Choroid plexus epithelial cell (primary cell): ENCODE data around the gene SETD6.
A peak's percentile ranks its signal among the peaks of the same experiment; 100 is the strongest.

Experiments used
- DNase-seq: peaks from one replicate; pipeline ENCODE4 v3.0.0-alpha.2; 2010; ENCODE audit warnings: low read depth
- H3K4me3 ChIP-seq: 2 replicates; pipeline ENCODE4 v1.5.1; 2011; ENCODE audit warnings: low read depth, mild to moderate bottlenecking, control low read depth, low read length, moderate library complexity
- TF ChIP-seq, protein P1 (sequence below): conservative IDR thresholded peaks from 2 replicates; pipeline ENCODE4 v1.5.1; 2011; ENCODE audit warnings: low read depth, mild to moderate bottlenecking, control low read depth, inconsistent platforms, low read length, moderate library complexity

Gene SETD6

GRCh38 chr16:58532414-58532813, 17.1 kb downstream of the SETD6 start:
- TF ChIP-seq, protein P1, sequence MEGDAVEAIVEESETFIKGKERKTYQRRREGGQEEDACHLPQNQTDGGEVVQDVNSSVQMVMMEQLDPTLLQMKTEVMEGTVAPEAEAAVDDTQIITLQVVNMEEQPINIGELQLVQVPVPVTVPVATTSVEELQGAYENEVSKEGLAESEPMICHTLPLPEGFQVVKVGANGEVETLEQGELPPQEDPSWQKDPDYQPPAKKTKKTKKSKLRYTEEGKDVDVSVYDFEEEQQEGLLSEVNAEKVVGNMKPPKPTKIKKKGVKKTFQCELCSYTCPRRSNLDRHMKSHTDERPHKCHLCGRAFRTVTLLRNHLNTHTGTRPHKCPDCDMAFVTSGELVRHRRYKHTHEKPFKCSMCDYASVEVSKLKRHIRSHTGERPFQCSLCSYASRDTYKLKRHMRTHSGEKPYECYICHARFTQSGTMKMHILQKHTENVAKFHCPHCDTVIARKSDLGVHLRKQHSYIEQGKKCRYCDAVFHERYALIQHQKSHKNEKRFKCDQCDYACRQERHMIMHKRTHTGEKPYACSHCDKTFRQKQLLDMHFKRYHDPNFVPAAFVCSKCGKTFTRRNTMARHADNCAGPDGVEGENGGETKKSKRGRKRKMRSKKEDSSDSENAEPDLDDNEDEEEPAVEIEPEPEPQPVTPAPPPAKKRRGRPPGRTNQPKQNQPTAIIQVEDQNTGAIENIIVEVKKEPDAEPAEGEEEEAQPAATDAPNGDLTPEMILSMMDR = no peak
- no peak for DNase-seq
- no peak overlapping the region for H3K4me3 ChIP-seq

DNA sequence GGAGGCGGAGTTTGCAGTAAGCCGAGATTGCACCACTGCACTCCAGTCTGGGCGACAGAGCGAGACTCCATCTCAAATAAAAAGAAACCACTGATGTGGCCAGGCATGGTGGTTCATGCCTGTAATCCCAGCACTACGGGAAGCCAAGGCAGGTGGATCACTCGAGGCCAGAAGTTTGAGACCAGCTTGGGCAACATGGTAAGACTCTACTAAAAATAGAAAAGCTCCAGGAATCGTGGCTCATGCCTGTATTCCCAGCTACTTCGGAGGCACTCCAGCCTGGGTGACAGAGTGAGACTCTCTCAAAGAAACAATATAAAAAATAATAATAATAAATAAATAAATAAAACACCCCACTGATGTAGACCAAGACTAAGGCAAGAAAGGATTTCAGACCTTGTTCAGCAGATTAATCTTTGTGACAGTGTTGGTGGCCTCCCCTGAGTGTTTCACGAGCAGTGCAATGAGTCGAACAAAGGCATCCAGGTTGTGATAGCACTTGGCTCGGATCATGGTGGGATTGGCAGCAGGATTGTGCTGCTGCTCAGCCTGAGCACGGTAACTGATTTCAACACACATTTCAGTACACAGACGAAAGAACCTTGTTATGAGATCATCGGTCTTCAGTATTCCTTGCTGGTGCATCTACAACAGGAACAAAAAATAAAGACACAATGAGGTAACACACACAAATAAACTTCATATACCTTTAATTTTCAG, 18.6 kb downstream of the SETD6 start:
- TF ChIP-seq, protein P1 = no peak
- peak; percentile 37 for DNase-seq
- H3K4me3 ChIP-seq = no peak overlapping the region

- no peak for DNase-seq
- TF ChIP-seq, protein P1 = no peak
- no peak overlapping the region for H3K4me3 ChIP-seq
Measured at GRCh38 chr16:58535100-58535499, 19.8 kb downstream of the SETD6 start.

GRCh38 chr16:58536278-58536677, 21.0 kb downstream of the SETD6 start:
- DNase-seq = no peak
- TF ChIP-seq, protein P1 = no peak
- no peak overlapping the region for H3K4me3 ChIP-seq

DNA sequence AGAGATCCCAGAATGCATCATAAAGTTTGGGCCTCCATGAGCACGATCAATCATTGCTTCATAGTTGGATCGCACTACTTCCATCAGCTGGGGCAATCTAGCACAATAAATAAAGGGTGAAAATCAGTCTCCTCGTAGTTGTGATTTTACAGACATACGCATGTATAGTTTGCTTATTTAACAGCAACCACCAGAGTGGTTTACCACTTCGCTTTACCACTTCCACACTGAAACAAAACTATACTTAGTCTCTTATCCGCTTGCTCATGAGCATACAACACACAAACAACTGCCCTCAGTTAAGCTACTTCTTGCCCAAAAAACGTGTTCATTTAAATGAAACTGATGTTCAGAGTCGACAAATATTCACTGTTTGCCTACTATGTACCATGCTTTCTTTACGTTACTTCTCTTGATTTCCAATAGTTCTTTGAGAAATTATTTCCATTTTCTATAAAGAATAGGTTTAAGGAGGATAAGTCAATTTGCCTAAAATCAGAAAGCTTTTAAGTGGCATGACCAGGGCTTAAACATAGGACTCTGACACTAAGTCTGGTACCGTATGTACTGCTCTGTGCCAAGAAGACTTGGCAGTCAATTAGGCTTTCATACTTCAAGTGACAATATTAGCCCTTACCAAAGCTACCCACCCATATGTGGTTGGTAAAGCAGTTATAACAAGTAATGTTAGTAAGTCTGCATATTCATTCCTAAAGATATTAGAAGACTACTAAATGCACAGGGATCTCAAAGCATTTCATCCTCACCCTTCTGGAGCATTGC, 22.0 kb downstream of the SETD6 start:
- H3K4me3 ChIP-seq = no peak overlapping the region

DNA sequence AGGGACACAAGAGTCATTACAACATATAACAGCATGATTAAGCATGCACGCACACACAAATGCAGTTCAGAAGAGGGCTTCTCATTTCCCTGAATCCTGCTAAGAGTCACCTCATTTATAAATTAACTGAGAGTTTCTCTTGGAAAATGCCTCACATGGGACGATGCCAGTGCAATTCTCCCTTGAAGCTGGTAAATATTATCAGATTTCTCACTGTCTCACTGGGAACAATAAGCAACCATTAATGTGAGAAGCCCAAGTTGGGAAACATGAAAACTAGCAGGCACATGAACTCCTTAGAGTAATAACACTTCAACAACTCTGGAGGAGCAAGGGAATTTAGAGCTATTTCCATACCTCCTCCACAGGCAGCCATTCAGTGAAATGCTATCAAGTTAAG, 26.4 kb downstream of the SETD6 start:
- TF ChIP-seq, protein P1 = no peak
- DNase-seq = no peak
- no peak overlapping the region for H3K4me3 ChIP-seq

More for the DNA sequence above, 22.0 kb downstream of the SETD6 start:
- TF ChIP-seq, protein P1 = no peak
- DNase-seq = no peak
